GM21360 (cell line): ENCODE results near the gene OPHN1.

ENCODE experiments used
- ATAC-seq: cut with Tn5 transposase; IDR thresholded peaks from one replicate; pipeline ENCODE4 v1.9.1; 2021; ENCODE audit warnings: mild to moderate bottlenecking, moderate library complexity; ENCODE audit not compliant: unreplicated experiment

OPHN1 gene

GRCh38 chrX:68433155-68433980 is at the start of gene OPHN1:
OPHN1 (minus strand) TSS chrX:68433495; CDS start chrX:68433020, 475 bp downstream.
- ATAC-seq = no peak

GRCh38 chrX:68480969-68481368 is 47.7 kb upstream of the OPHN1 start:
- ATAC-seq = no peak

- ATAC-seq = no peak
These were observed 31.5 kb upstream of the OPHN1 start for GRCh38 chrX:68464796-68465195.

- ATAC-seq = no peak
These were observed 30.6 kb upstream of the OPHN1 start for GRCh38 chrX:68463880-68464279.

GRCh38 chrX:68462653-68463052 is 29.4 kb upstream of the OPHN1 start:
- peak; percentile 67 for ATAC-seq

GRCh38 chrX:68462197-68462596 is 28.9 kb upstream of the OPHN1 start:
- ATAC-seq = no peak

GRCh38 chrX:68461576-68461975 is 28.3 kb upstream of the OPHN1 start:
- ATAC-seq = no peak

- no peak for ATAC-seq
These were observed 27.8 kb upstream of the OPHN1 start for GRCh38 chrX:68461093-68461492.

GRCh38 chrX:68455151-68455510 is 21.8 kb upstream of the OPHN1 start:
- no peak for ATAC-seq

GRCh38 chrX:68454476-68455150 is 21.3 kb upstream of the OPHN1 start:
- no peak for ATAC-seq

GRCh38 chrX:68451720-68452119 is 18.4 kb upstream of the OPHN1 start:
- ATAC-seq = no peak

- ATAC-seq = no peak
These were observed 10.0 kb upstream of the OPHN1 start for GRCh38 chrX:68443155-68443868.

GRCh38 chrX:68440940-68441339 is 7.6 kb upstream of the OPHN1 start:
- no peak for ATAC-seq

- no peak for ATAC-seq
These were observed 7.1 kb upstream of the OPHN1 start for GRCh38 chrX:68440442-68440841.

- ATAC-seq = no peak
These were observed 6.0 kb upstream of the OPHN1 start for GRCh38 chrX:68439341-68439740.

- ATAC-seq = no peak
These were observed 5.3 kb upstream of the OPHN1 start for GRCh38 chrX:68438575-68438974.

- ATAC-seq = no peak
These were observed 645 bp upstream of the OPHN1 start for GRCh38 chrX:68433981-68434299.

GRCh38 chrX:68432648-68433047 is 647 bp downstream of the OPHN1 start:
- no peak for ATAC-seq

- ATAC-seq = no peak
These were observed 1.5 kb downstream of the OPHN1 start for GRCh38 chrX:68431836-68432235.

GRCh38 chrX:68429216-68429615 is 4.1 kb downstream of the OPHN1 start:
- no peak for ATAC-seq

GRCh38 chrX:68428431-68428830 is 4.9 kb downstream of the OPHN1 start:
- ATAC-seq = no peak

GRCh38 chrX:68424719-68425118 is 8.6 kb downstream of the OPHN1 start:
- no peak for ATAC-seq
